ENCODE measurements around the gene PARP12. TPM values are rescaled to one million over a fixed set of nuclear protein-coding genes. Genes with fewer than 3 reads are reported as not detected.

Gene PARP12
- total RNA-seq, 1 donor from 2014 or later, result 6.8 TPM

DNA sequence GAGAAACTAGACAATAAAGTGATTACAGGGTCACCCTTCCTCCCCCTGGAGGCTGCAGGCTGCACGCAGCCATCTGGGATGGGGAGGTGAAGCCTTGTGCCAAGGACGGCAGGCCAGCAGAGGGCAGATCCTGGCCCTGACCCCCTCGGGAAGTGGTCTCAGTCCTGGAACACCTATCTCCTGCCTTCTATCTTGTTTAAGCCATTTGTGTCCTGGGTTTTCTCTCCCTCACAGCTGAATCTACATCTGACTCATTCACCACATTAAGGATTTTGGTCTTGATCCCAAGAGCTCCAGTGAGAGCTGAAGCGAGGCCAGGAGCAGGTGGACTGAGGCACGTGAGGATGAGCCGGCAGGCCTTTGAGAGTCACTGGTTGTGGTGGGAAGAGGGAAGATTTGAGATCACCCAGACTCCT is 16.4 kb upstream of the PARP12 start:
- no peak overlapping the region for H3K27ac Mint-ChIP-seq
- H2AFZ ChIP-seq (replicated peaks), result no peak overlapping the region
- no peak overlapping the region for H3K27ac ChIP-seq
- no peaks in the 10 kb centered on the region for H3K36me3 Mint-ChIP-seq
- H3K36me3 ChIP-seq, result no peaks in the 10 kb centered on the region
- no peak overlapping the region for H3K4me3 ChIP-seq
- peaks cover 3% of the 10 kb centered on the region for H3F3A ChIP-seq (ENCODE audit: low read depth)
- no peaks in the 10 kb centered on the region for H3K9me3 ChIP-seq (ENCODE audit: low read depth)
- TF ChIP-seq, protein P1, sequence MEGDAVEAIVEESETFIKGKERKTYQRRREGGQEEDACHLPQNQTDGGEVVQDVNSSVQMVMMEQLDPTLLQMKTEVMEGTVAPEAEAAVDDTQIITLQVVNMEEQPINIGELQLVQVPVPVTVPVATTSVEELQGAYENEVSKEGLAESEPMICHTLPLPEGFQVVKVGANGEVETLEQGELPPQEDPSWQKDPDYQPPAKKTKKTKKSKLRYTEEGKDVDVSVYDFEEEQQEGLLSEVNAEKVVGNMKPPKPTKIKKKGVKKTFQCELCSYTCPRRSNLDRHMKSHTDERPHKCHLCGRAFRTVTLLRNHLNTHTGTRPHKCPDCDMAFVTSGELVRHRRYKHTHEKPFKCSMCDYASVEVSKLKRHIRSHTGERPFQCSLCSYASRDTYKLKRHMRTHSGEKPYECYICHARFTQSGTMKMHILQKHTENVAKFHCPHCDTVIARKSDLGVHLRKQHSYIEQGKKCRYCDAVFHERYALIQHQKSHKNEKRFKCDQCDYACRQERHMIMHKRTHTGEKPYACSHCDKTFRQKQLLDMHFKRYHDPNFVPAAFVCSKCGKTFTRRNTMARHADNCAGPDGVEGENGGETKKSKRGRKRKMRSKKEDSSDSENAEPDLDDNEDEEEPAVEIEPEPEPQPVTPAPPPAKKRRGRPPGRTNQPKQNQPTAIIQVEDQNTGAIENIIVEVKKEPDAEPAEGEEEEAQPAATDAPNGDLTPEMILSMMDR (IDR thresholded peaks at IDR 0.05), result peak; percentile 68
- no peak for TF ChIP-seq EZH2phosphoT487 (IDR thresholded peaks at IDR 0.05)
- TF ChIP-seq EZH2 (IDR thresholded peaks at IDR 0.05), result no peak
- no peak overlapping the region for H3K9ac ChIP-seq
- DNase-seq (ENCODE audit: low spot score), result peak; percentile 87
- H3K4me2 ChIP-seq, result no peak overlapping the region
- H3K9me3 Mint-ChIP-seq, result no peaks in the 10 kb centered on the region
- H3K4me1 Mint-ChIP-seq, result peaks cover 9% of the 10 kb centered on the region
- H3K79me2 ChIP-seq (ENCODE audit: low read depth), result no peaks in the 10 kb centered on the region
- no peaks in the 10 kb centered on the region for H4K20me1 ChIP-seq (ENCODE audit: low read depth)
- no peaks in the 10 kb centered on the region for H3K27me3 ChIP-seq
- peaks cover 2% of the 10 kb centered on the region for H3K27me3 Mint-ChIP-seq (ENCODE audit: insufficient read depth, low read depth)
- H3K4me3 Mint-ChIP-seq, result no peak overlapping the region
- H3K4me1 ChIP-seq, result no peaks in the 10 kb centered on the region

DNA sequence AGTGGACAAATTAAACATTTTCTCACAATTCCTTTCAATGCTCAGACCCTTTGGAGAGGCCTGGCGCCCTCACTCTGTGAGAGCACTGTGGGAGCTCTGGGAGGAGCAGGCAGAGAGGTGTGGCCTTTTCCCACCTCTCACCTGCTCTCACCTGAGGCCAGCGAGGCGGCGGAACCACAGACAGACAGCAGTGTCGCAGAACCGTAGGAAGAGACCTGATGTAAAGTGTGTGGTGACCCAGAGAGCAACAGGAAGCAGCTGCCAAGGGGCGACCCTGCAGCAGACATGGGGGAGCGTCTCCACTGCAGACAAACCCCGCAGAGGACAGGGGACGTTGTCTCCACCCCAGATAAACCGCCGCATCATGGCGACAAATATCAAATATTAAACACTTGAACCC is 15.6 kb upstream of the PARP12 start:
- Mint-ChIP-seq H3K4me1 (peaks cover 9% of the 10 kb centered on the region), H3K27me3 (ENCODE audit: insufficient read depth, low read depth) (peaks cover 2% of the 10 kb centered on the region), H3K27ac (no peak overlapping the region), H3K9me3 (no peaks in the 10 kb centered on the region), H3K4me3 (no peak overlapping the region), H3K36me3 (no peaks in the 10 kb centered on the region)
- no peak overlapping the region for H2AFZ ChIP-seq (replicated peaks)
- H3K4me2 ChIP-seq, result no peak overlapping the region
- H3K9ac ChIP-seq, result no peak overlapping the region
- H3K4me1 ChIP-seq, result no peaks in the 10 kb centered on the region
- TF ChIP-seq EZH2 (IDR thresholded peaks at IDR 0.05), result no peak
- TF ChIP-seq, protein P1 (IDR thresholded peaks at IDR 0.05), result no peak
- no peak for TF ChIP-seq EZH2phosphoT487 (IDR thresholded peaks at IDR 0.05)
- DNase-seq (ENCODE audit: low spot score), result no peak
- H3F3A ChIP-seq (ENCODE audit: low read depth), result peaks cover 3% of the 10 kb centered on the region
- no peaks in the 10 kb centered on the region for H3K9me3 ChIP-seq (ENCODE audit: low read depth)
- no peaks in the 10 kb centered on the region for H3K79me2 ChIP-seq (ENCODE audit: low read depth)
- no peak overlapping the region for H3K27ac ChIP-seq
- no peaks in the 10 kb centered on the region for H3K36me3 ChIP-seq
- H3K4me3 ChIP-seq, result no peak overlapping the region
- no peaks in the 10 kb centered on the region for H4K20me1 ChIP-seq (ENCODE audit: low read depth)
- H3K27me3 ChIP-seq, result no peaks in the 10 kb centered on the region

DNA sequence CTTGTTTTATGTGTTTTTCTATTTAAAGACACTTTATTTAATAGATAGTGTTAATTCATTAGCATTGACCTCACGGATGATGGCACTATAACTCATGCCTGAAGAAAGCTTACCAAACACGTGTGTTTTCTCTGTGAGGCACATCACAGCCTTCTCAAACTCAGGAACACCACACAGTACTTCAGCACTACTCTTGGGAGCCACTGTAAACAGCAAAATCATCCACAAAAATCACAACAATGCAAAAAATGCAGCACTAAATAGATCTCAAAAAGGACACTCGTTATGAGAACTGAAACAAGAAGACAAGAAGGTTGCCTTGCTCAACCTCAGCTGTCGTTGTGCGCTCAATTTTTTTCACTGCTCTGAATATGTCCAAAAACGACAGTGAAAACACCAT is 12.0 kb upstream of the PARP12 start:
- no peak overlapping the region for H3K4me3 ChIP-seq
- no peak overlapping the region for H3K4me3 Mint-ChIP-seq
- TF ChIP-seq, protein P1 (IDR thresholded peaks at IDR 0.05), result no peak
- TF ChIP-seq EZH2phosphoT487 (IDR thresholded peaks at IDR 0.05) (no peak), EZH2 (IDR thresholded peaks at IDR 0.05) (no peak)
- H3F3A ChIP-seq (ENCODE audit: low read depth), result peaks cover 3% of the 10 kb centered on the region
- H3K27ac ChIP-seq, result no peak overlapping the region
- no peaks in the 10 kb centered on the region for H3K79me2 ChIP-seq (ENCODE audit: low read depth)
- no peak overlapping the region for H3K4me2 ChIP-seq
- peaks cover 9% of the 10 kb centered on the region for H3K4me1 Mint-ChIP-seq
- no peak overlapping the region for H2AFZ ChIP-seq (replicated peaks)
- H3K27ac Mint-ChIP-seq, result no peak overlapping the region
- no peaks in the 10 kb centered on the region for H3K9me3 ChIP-seq (ENCODE audit: low read depth)
- H3K27me3 Mint-ChIP-seq (ENCODE audit: insufficient read depth, low read depth), result no peaks in the 10 kb centered on the region
- no peaks in the 10 kb centered on the region for H3K27me3 ChIP-seq
- H3K9me3 Mint-ChIP-seq, result peaks cover 2% of the 10 kb centered on the region
- H3K9ac ChIP-seq, result no peak overlapping the region
- no peak for DNase-seq (ENCODE audit: low spot score)
- no peaks in the 10 kb centered on the region for H3K36me3 Mint-ChIP-seq
- no peaks in the 10 kb centered on the region for H4K20me1 ChIP-seq (ENCODE audit: low read depth)
- no peaks in the 10 kb centered on the region for H3K36me3 ChIP-seq
- no peaks in the 10 kb centered on the region for H3K4me1 ChIP-seq

All from neural progenitor cell (in vitro differentiated cells).